RWPE2 (cell line): ENCODE measurements around the gene USP37.
"Not testable (repeated sequence)": the region's sequence is repeated elsewhere in the genome, so short reads cannot be mapped to it uniquely, and the experiment has no call there.

ENCODE experiments used
- ATAC-seq: fragments of 200-7000 bp; cut with Tn5 transposase; 3 replicates; pipeline ENCODE4 v1.9.1; 2021; ENCODE audit warnings: low read depth
- DNase-seq: peaks from one replicate; pipeline ENCODE4 v3.0.0-alpha.2; 2020; ENCODE audit warnings: low spot score
- H3K27ac ChIP-seq: fragments of 450-650 bp; 2 replicates; pipeline ENCODE4 v1.5.1; 2017; ENCODE audit warnings: mild to moderate bottlenecking; ENCODE audit not compliant: poor library complexity, severe bottlenecking
- H3K27me3 ChIP-seq: fragments of 250-450 bp; sonication (Bioruptor Pico); 2 replicates; pipeline ENCODE4 v1.5.1; 2021; ENCODE audit warnings: mild to moderate bottlenecking, moderate library complexity; ENCODE audit not compliant: insufficient read depth, poor library complexity, severe bottlenecking
- H3K36me3 ChIP-seq: fragments of 250-450 bp; sonication (Bioruptor Pico); 2 replicates; pipeline ENCODE4 v1.5.1; 2020; ENCODE audit warnings: low read depth, mild to moderate bottlenecking, moderate library complexity
- H3K4me1 ChIP-seq: fragments of 250-450 bp; sonication (Bioruptor Pico); 2 replicates; pipeline ENCODE4 v1.5.1; 2021; ENCODE audit warnings: mild to moderate bottlenecking, moderate library complexity; ENCODE audit not compliant: insufficient read depth, poor library complexity, severe bottlenecking
- H3K4me3 ChIP-seq: fragments of 250-450 bp; sonication (Bioruptor Pico); 2 replicates; pipeline ENCODE4 v1.5.1; 2021; ENCODE audit warnings: mild to moderate bottlenecking, moderate library complexity; ENCODE audit not compliant: severe bottlenecking
- H3K9me3 ChIP-seq: fragments of 250-450 bp; sonication (Bioruptor Pico); 2 replicates; pipeline ENCODE4 v1.5.1; 2021; ENCODE audit warnings: mild to moderate bottlenecking, moderate library complexity; ENCODE audit not compliant: severe bottlenecking
- CTCF ChIP-seq: fragments of 450-650 bp; IDR thresholded peaks from one replicate; pipeline ENCODE4 v1.5.1; 2017; ENCODE audit warnings: mild to moderate bottlenecking, moderate library complexity; ENCODE audit not compliant: poor library complexity, severe bottlenecking

The USP37 gene

GRCh38 chr2:218557941-218558340, 10.2 kb downstream of the USP37 start:
- Histone ChIP-seq H3K4me1 (peaks cover 4% of the 10 kb centered on the region), H3K4me3 (no peak overlapping the region), H3K27ac (no peak overlapping the region), H3K36me3 (peaks cover 78% of the 10 kb centered on the region), H3K9me3 (no peaks in the 10 kb centered on the region), H3K27me3 (no peaks in the 10 kb centered on the region)
- DNase-seq (no peak), ATAC-seq (no peak)
- no peak for TF ChIP-seq CTCF

GRCh38 chr2:218555527-218555926, 12.6 kb downstream of the USP37 start:
- DNase-seq, result no peak
- no peak for ATAC-seq
- Histone ChIP-seq H3K9me3 (no peaks in the 10 kb centered on the region), H3K4me3 (no peak overlapping the region), H3K27me3 (no peaks in the 10 kb centered on the region), H3K4me1 (peaks cover 4% of the 10 kb centered on the region), H3K27ac (no peak overlapping the region), H3K36me3 (peaks cover 81% of the 10 kb centered on the region)
- no peak for TF ChIP-seq CTCF

GRCh38 chr2:218554225-218554624, 13.9 kb downstream of the USP37 start:
- not testable (repeated sequence) for H3K4me1 ChIP-seq, DNase-seq, H3K27me3 ChIP-seq, H3K27ac ChIP-seq, H3K4me3 ChIP-seq, H3K9me3 ChIP-seq, ATAC-seq
- H3K36me3 ChIP-seq, result peaks cover 89% of the 10 kb centered on the region

- no peak overlapping the region for H3K4me3 ChIP-seq
- H3K36me3 ChIP-seq, result peaks cover 96% of the 10 kb centered on the region
- H3K9me3 ChIP-seq, result no peaks in the 10 kb centered on the region
- no peak for TF ChIP-seq CTCF
- DNase-seq, result no peak
- no peak overlapping the region for H3K27ac ChIP-seq
- no peaks in the 10 kb centered on the region for H3K27me3 ChIP-seq
- no peaks in the 10 kb centered on the region for H3K4me1 ChIP-seq
- ATAC-seq, result no peak
Measured at GRCh38 chr2:218547978-218548377, 20.2 kb downstream of the USP37 start.

GRCh38 chr2:218547511-218547910, 20.6 kb downstream of the USP37 start:
- Histone ChIP-seq H3K27ac (no peak overlapping the region), H3K4me1 (no peaks in the 10 kb centered on the region), H3K27me3 (no peaks in the 10 kb centered on the region), H3K9me3 (no peaks in the 10 kb centered on the region), H3K36me3 (peaks cover 96% of the 10 kb centered on the region), H3K4me3 (no peak overlapping the region)
- TF ChIP-seq CTCF, result no peak
- DNase-seq, result no peak
- ATAC-seq, result no peak
